ENCODE results near the gene CFAP99.
"Not testable (repeated sequence)": the region's sequence is repeated elsewhere in the genome, so short reads cannot be mapped to it uniquely, and the experiment has no call there.

DNA sequence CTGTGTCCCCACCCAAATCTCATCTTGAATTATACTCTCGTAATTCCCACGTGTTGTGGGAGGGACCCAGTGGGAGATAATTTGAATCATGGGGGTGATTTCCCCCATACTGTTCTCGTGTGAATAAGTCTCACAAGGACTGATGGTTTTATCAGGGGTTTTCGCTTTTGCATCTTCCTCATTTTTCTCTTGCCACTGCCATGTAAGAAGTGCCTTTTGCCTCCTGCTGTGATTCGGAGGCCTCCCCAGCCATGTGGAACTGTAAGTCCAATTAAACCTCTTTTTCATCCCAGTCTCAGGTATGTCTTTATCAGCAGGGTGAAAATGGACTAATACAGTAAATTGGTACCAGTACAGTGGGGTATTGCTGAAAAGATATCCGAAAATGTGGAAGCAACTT is 38.2 kb upstream of the CFAP99 start:
- not testable (repeated sequence) for TF ChIP-seq POLR2AphosphoS5 (IDR thresholded peaks at IDR 0.05; ENCODE audit: low read depth, low read length); POLR2A (IDR thresholded peaks at IDR 0.05; ENCODE audit: low read depth, low read length); PAX5 (IDR thresholded peaks at IDR 0.05; ENCODE audit: insufficient read depth, low read length, severe bottlenecking); TAF1 (IDR thresholded peaks at IDR 0.05; ENCODE audit: low read depth, low read length); SPI1 (IDR thresholded peaks at IDR 0.05; ENCODE audit: low read depth, low read length)
